ENCODE data around the gene MBNL1. TPM values are rescaled to one million over a fixed set of nuclear protein-coding genes. Genes with fewer than 3 reads are reported as not detected.
A peak's percentile ranks its signal among the peaks of the same experiment; 100 is the strongest.

Gene MBNL1
- total RNA-seq, 2 donors from 2014 or later, result 1.3 to 4.9 TPM

DNA sequence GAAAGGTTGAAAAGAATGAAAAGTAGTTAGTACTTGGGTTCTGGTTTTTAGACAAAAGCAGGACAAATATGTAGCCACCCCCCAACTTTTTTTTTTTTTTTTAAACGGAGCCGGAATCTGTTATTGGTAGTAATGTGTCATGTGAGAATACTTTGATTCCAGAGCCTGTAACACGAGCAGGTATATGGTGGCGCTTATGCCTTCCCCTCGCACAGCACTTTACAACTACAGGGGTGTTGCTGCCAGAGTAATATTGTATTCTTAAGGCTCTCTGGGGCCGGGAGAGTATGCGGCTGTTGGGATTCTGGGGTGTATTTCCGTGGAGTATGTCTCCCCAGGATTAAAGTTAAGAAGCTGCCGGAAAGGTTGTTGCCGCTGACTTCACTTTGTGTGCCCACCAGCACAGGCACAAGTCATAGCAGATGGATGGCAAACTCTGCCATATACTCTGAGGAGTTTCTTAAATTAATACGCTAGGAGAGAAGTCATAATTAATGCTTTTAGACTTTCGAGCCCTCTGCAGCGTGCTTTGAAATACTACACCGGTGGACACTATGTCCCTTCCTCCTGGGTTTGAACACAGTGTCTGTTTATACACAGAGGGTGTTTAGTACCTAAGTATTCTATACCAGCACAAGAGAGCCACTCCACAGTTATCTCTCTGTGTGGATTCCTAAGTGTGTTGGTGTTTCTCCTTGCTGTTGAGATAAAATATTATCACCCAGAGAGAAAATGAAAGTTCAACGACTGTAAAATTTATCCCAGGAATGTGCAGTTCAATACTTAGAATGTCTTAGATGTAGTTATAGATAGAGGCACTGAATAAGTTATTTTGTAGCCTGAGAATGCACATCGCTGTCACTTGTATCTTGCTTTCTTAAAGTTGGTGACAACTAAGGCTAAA is 1.4 kb downstream of the MBNL1 start:
- Mint-ChIP-seq H3K9me3 (no peaks in the 10 kb centered on the region), H3K4me3 (peak overlapping the region; percentile 65), H3K27me3 (ENCODE audit: insufficient read depth) (peaks cover 93% of the 10 kb centered on the region), H3K36me3 (ENCODE audit: low read depth) (no peaks in the 10 kb centered on the region), H3K27ac (no peak overlapping the region), H3K4me1 (peaks cover 3% of the 10 kb centered on the region)
- peaks cover 4% of the 10 kb centered on the region for H3K4me1 ChIP-seq (ENCODE audit: control insufficient read depth, insufficient read depth, low read length)
- H3K27ac ChIP-seq (ENCODE audit: low read depth, low read length), result peak overlapping the region; percentile 96
- TF ChIP-seq, protein P1, sequence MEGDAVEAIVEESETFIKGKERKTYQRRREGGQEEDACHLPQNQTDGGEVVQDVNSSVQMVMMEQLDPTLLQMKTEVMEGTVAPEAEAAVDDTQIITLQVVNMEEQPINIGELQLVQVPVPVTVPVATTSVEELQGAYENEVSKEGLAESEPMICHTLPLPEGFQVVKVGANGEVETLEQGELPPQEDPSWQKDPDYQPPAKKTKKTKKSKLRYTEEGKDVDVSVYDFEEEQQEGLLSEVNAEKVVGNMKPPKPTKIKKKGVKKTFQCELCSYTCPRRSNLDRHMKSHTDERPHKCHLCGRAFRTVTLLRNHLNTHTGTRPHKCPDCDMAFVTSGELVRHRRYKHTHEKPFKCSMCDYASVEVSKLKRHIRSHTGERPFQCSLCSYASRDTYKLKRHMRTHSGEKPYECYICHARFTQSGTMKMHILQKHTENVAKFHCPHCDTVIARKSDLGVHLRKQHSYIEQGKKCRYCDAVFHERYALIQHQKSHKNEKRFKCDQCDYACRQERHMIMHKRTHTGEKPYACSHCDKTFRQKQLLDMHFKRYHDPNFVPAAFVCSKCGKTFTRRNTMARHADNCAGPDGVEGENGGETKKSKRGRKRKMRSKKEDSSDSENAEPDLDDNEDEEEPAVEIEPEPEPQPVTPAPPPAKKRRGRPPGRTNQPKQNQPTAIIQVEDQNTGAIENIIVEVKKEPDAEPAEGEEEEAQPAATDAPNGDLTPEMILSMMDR (conservative IDR thresholded peaks at IDR 0.05), result no peak
- peak; percentile 58 for DNase-seq
- H3K27me3 ChIP-seq (ENCODE audit: control insufficient read depth, insufficient read depth, low read length, poor library complexity, severe bottlenecking), result peaks cover 99% of the 10 kb centered on the region
- no peaks in the 10 kb centered on the region for H3K36me3 ChIP-seq (ENCODE audit: control insufficient read depth, insufficient read depth, low read length)
- H3K9ac ChIP-seq (ENCODE audit: extremely low read depth, low read length, poor library complexity, severe bottlenecking), result no peak overlapping the region
- no peaks in the 10 kb centered on the region for H3K9me3 ChIP-seq (ENCODE audit: control insufficient read depth, low read length)
- H3K4me3 ChIP-seq (ENCODE audit: low read length), result peak overlapping the region; percentile 79
- 20 to 25% methylated on average over 5 to 14 of the region's 16 CpGs for WGBS, 2 experiments (ENCODE audit: insufficient coverage in 1 of 2, insufficient read length in 1 of 2)

GRCh38 chr3:152270937-152271336 is 2.2 kb downstream of the MBNL1 start:
- no peaks in the 10 kb centered on the region for H3K36me3 Mint-ChIP-seq (ENCODE audit: low read depth)
- no peak overlapping the region for H3K27ac Mint-ChIP-seq
- WGBS, 2 experiments (ENCODE audit: insufficient coverage in 1 of 2, insufficient read length in 1 of 2), result 88 to 93% methylated on average over 1 of the region's 1 CpG
- no peak for DNase-seq
- peaks cover 4% of the 10 kb centered on the region for H3K4me1 ChIP-seq (ENCODE audit: control insufficient read depth, insufficient read depth, low read length)
- TF ChIP-seq, protein P1 (conservative IDR thresholded peaks at IDR 0.05), result no peak
- no peak overlapping the region for H3K9ac ChIP-seq (ENCODE audit: extremely low read depth, low read length, poor library complexity, severe bottlenecking)
- H3K4me3 ChIP-seq (ENCODE audit: low read length), result no peak overlapping the region
- peaks cover 3% of the 10 kb centered on the region for H3K4me1 Mint-ChIP-seq
- H3K4me3 Mint-ChIP-seq, result no peak overlapping the region
- H3K27me3 ChIP-seq (ENCODE audit: control insufficient read depth, insufficient read depth, low read length, poor library complexity, severe bottlenecking), result peaks cover 99% of the 10 kb centered on the region
- H3K9me3 Mint-ChIP-seq, result no peaks in the 10 kb centered on the region
- no peak overlapping the region for H3K27ac ChIP-seq (ENCODE audit: low read depth, low read length)
- peaks cover 92% of the 10 kb centered on the region for H3K27me3 Mint-ChIP-seq (ENCODE audit: insufficient read depth)
- H3K9me3 ChIP-seq (ENCODE audit: control insufficient read depth, low read length), result no peaks in the 10 kb centered on the region
- no peaks in the 10 kb centered on the region for H3K36me3 ChIP-seq (ENCODE audit: control insufficient read depth, insufficient read depth, low read length)

GRCh38 chr3:152271501-152272236 is 2.9 kb downstream of the MBNL1 start:
- Mint-ChIP-seq H3K9me3 (no peaks in the 10 kb centered on the region), H3K27ac (no peak overlapping the region), H3K4me1 (peaks cover 3% of the 10 kb centered on the region), H3K27me3 (ENCODE audit: insufficient read depth) (peaks cover 92% of the 10 kb centered on the region), H3K4me3 (no peak overlapping the region), H3K36me3 (ENCODE audit: low read depth) (no peaks in the 10 kb centered on the region)
- Histone ChIP-seq H3K9me3 (ENCODE audit: control insufficient read depth, low read length) (no peaks in the 10 kb centered on the region), H3K4me3 (ENCODE audit: low read length) (no peak overlapping the region), H3K36me3 (ENCODE audit: control insufficient read depth, insufficient read depth, low read length) (no peaks in the 10 kb centered on the region), H3K4me1 (ENCODE audit: control insufficient read depth, insufficient read depth, low read length) (peaks cover 4% of the 10 kb centered on the region), H3K9ac (ENCODE audit: extremely low read depth, low read length, poor library complexity, severe bottlenecking) (no peak overlapping the region), H3K27ac (ENCODE audit: low read depth, low read length) (no peak overlapping the region), H3K27me3 (ENCODE audit: control insufficient read depth, insufficient read depth, low read length, poor library complexity, severe bottlenecking) (peaks cover 99% of the 10 kb centered on the region)
- WGBS, 2 experiments (ENCODE audit: insufficient coverage in 1 of 2, insufficient read length in 1 of 2), result 96 to 100% methylated on average over 1 to 5 of the region's 5 CpGs
- DNase-seq, result no peak
- TF ChIP-seq, protein P1 (conservative IDR thresholded peaks at IDR 0.05), result no peak
